CD14-positive monocyte (primary cell): ENCODE data around the gene KCNC3. TPM values are rescaled to one million over a fixed set of nuclear protein-coding genes. Genes with fewer than 3 reads are reported as not detected.
"Not testable (repeated sequence)": the region's sequence is repeated elsewhere in the genome, so short reads cannot be mapped to it uniquely, and the experiment has no call there.

Experiments used
- DNase-seq, 3 donors: peaks; one replicate each; pipeline ENCODE4 v3.0.0-alpha.2; 2011 to 2022
- H2AFZ ChIP-seq: 2 replicates; pipeline ENCODE4 v1.6.0; 2012; ENCODE audit warnings: mild to moderate bottlenecking, low read depth, low read length, inconsistent platforms; ENCODE audit not compliant: insufficient read depth, poor library complexity, severe bottlenecking
- H3K27ac ChIP-seq, 2 donors: 1 replicate in 1 of 2; 2 replicates in 1 of 2; pipeline ENCODE4 v1.5.1; 2012 to 2013; ENCODE audit warnings: low read length in 2 of 2, control low read depth in 1 of 2, inconsistent platforms in 1 of 2, low read depth in 1 of 2, mild to moderate bottlenecking in 1 of 2
- H3K27me3 ChIP-seq, 2 donors: one replicate each; pipeline versions ENCODE4 v1.6.0 to v1.6.1; 2011 to 2013; ENCODE audit warnings: low read length in 2 of 2; ENCODE audit not compliant: control insufficient read depth in 2 of 2, insufficient read depth in 2 of 2
- H3K36me3 ChIP-seq, 2 donors: replicated peaks in 1 of 2; 1 replicate in 1 of 2; 2 replicates in 1 of 2; pipeline versions ENCODE4 v1.5.1 to v1.6.1; 2012 to 2013; ENCODE audit warnings: low read length in 2 of 2, control low read depth in 1 of 2, inconsistent platforms in 1 of 2, mild to moderate bottlenecking in 1 of 2; ENCODE audit not compliant: insufficient read depth in 2 of 2, control insufficient read depth in 1 of 2
- H3K4me1 ChIP-seq, 2 donors: 1 replicate in 1 of 2; 2 replicates in 1 of 2; pipeline versions ENCODE4 v1.5.1 to v1.6.1; 2012 to 2013; ENCODE audit warnings: low read length in 2 of 2, control low read depth in 1 of 2, inconsistent platforms in 1 of 2, mild to moderate bottlenecking in 1 of 2, moderate library complexity in 1 of 2; ENCODE audit not compliant: insufficient read depth in 2 of 2, control insufficient read depth in 1 of 2
- H3K4me2 ChIP-seq: replicated peaks from 2 replicates; pipeline ENCODE3; 2012; ENCODE audit warnings: low read length, moderate library complexity, mild to moderate bottlenecking; ENCODE audit not compliant: poor library complexity, severe bottlenecking; ENCODE audit errors: extremely low read depth
- H3K4me3 ChIP-seq, 3 experiments: fragments of 200-600 bp in 1 of 3; sonication (generic) in 1 of 3; replicated peaks in 1 of 3; 1 replicate in 2 of 3; 2 replicates in 1 of 3; pipeline ENCODE4 v1.5.1; 2011 to 2013; ENCODE audit warnings: low read length in 3 of 3, mild to moderate bottlenecking in 3 of 3, control low read depth in 2 of 3, low read depth in 2 of 3, inconsistent platforms in 1 of 3, moderate library complexity in 1 of 3
- H3K79me2 ChIP-seq: 2 replicates; pipeline ENCODE4 v1.6.0; 2012; ENCODE audit warnings: mild to moderate bottlenecking, control low read depth, inconsistent platforms, low read length, moderate library complexity; ENCODE audit not compliant: insufficient read depth
- H3K9ac ChIP-seq: 2 replicates; pipeline ENCODE4 v1.6.0; 2017; ENCODE audit warnings: low read length, mild to moderate bottlenecking; ENCODE audit not compliant: insufficient read depth, poor library complexity, severe bottlenecking
- H3K9me3 ChIP-seq, 2 donors: replicated peaks in 1 of 2; 1 replicate in 1 of 2; 2 replicates in 1 of 2; pipeline versions ENCODE4 v1.5.1 to v1.6.1; 2012 to 2013; ENCODE audit warnings: low read length in 2 of 2, control low read depth in 1 of 2; ENCODE audit not compliant: control insufficient read depth in 1 of 2, insufficient read depth in 1 of 2
- H4K20me1 ChIP-seq: 2 replicates; pipeline ENCODE4 v1.6.0; 2012; ENCODE audit warnings: mild to moderate bottlenecking, low read length, control low read depth, moderate library complexity; ENCODE audit not compliant: insufficient read depth
- H3K27ac Mint-ChIP-seq, 7 donors: one replicate each; pipeline ENCODE4 v1.8.0; 2020; ENCODE audit warnings: mild to moderate bottlenecking in 7 of 7, mixed read lengths in 7 of 7, moderate library complexity in 6 of 7, inconsistent platforms in 2 of 7
- H3K27me3 Mint-ChIP-seq, 3 donors: one replicate each; pipeline ENCODE4 v1.8.0; 2021 to 2022; ENCODE audit warnings: low read depth in 3 of 3, mild to moderate bottlenecking in 3 of 3, mixed read lengths in 3 of 3, moderate library complexity in 3 of 3, inconsistent platforms in 1 of 3
- H3K36me3 Mint-ChIP-seq, 2 donors: one replicate each; pipeline ENCODE4 v1.8.0; 2020; ENCODE audit warnings: mixed read lengths in 2 of 2, inconsistent platforms in 1 of 2, mild to moderate bottlenecking in 1 of 2
- H3K4me1 Mint-ChIP-seq: one replicate; pipeline ENCODE4 v1.8.0; 2020; ENCODE audit warnings: mild to moderate bottlenecking, mixed read lengths
- H3K4me3 Mint-ChIP-seq, 2 donors: one replicate each; pipeline ENCODE4 v1.8.0; 2020; ENCODE audit warnings: mild to moderate bottlenecking in 2 of 2, mixed read lengths in 2 of 2, moderate library complexity in 1 of 2
- H3K9me3 Mint-ChIP-seq, 7 donors: one replicate each; pipeline ENCODE4 v1.8.0; 2020 to 2022; ENCODE audit warnings: mixed read lengths in 7 of 7, mild to moderate bottlenecking in 6 of 7, moderate library complexity in 6 of 7, inconsistent platforms in 2 of 7
- CTCF ChIP-seq: fragments of 200-600 bp; IDR thresholded peaks from one replicate; pipeline ENCODE4 v1.8.0; 2022; ENCODE audit warnings: antibody characterized with exemption, mild to moderate bottlenecking
- WGBS: methylation state at CpG from one replicate; pipeline ENCODE4 v1.1.5; 2013; ENCODE audit warnings: missing lambda C conversion rate; ENCODE audit not compliant: insufficient coverage; 5-methylcytosine and 5-hydroxymethylcytosine counted together
- intact Hi-C, 2 donors: fragments of 100-400 bp; cut with micrococcal nuclease; formaldehyde crosslinking; loops; one replicate each; pipeline versions ENCODE4 v1.15.0 to v1.15.1; 2023
- polyA plus RNA-seq, 3 donors: library from polyadenylated mRNA; depleted of rRNA in 1 of 3; unstranded in 2 of 3; stranded (reverse) in 1 of 3; fragments of 300-500 nt in 2 of 3; fragments of >200 nt in 1 of 3; fragmentation: Illumina TruSeq in 2 of 3; gene quantifications; 1 replicate in 2 of 3; 2 replicates in 1 of 3; pipeline ENCODE4 v1.2.3, GENCODE V29; 2012 to 2021

Gene KCNC3
- polyA plus RNA-seq, 3 donors: 0.04 to 23.6 TPM; not detected in 1

GRCh38 chr19:50330365-50331078, 1.3 kb upstream of the KCNC3 start:
- Histone ChIP-seq H3K4me2 (peak overlapping the region; percentile 83), H3K36me3 (peaks cover 10 to 12% of the 10 kb centered on the region in 2 donors), H3K4me1 (peaks cover 76 to 88% of the 10 kb centered on the region in 2 donors), H2AFZ (peak overlapping the region; percentile 72), H3K27ac (peak overlapping the region; percentile 59 to 64), H3K27me3 (peaks cover 19 to 23% of the 10 kb centered on the region in 2 donors), H3K9me3 (peaks cover 0 to 14% of the 10 kb centered on the region in 2 donors), H3K9ac (peak overlapping the region; percentile 59), H3K79me2 (peaks cover 8% of the 10 kb centered on the region), H3K4me3 (peak overlapping the region; percentile 47 to 83 (median 64)), H4K20me1 (peaks cover 43% of the 10 kb centered on the region)
- intact Hi-C loops: loop anchor here in 1 of 2 donors (2.0 kb wide), 1 partner anchor 18 kb away; no protein-coding TSS in a partner anchor
- peak; percentile 74 to 81 (median 79) for DNase-seq
- peaks cover 24 to 28% of the 10 kb centered on the region in 2 donors for H3K36me3 Mint-ChIP-seq
- peak overlapping the region; percentile 84 to 96 for H3K4me3 Mint-ChIP-seq
- H3K9me3 Mint-ChIP-seq: peaks cover 2 to 42% (median 26%) of the 10 kb centered on the region in 7 donors
- peak overlapping the region; percentile 91 to 98 (median 95) for H3K27ac Mint-ChIP-seq
- H3K4me1 Mint-ChIP-seq: peaks cover 76% of the 10 kb centered on the region
- WGBS: 3% methylated on average over 36 of the region's 48 CpGs
- H3K27me3 Mint-ChIP-seq: peaks cover 32 to 38% (median 36%) of the 10 kb centered on the region in 3 donors
- TF ChIP-seq CTCF: no peak

GRCh38 chr19:50329926-50330294, 733 bp upstream of the KCNC3 start:
- Histone ChIP-seq H3K4me1 (peaks cover 73 to 89% of the 10 kb centered on the region in 2 donors), H3K4me2 (peak overlapping the region; percentile 83), H3K4me3 (peak overlapping the region in 2 of 3 experiments; percentile 47 to 83), H3K27me3 (peaks cover 19 to 26% of the 10 kb centered on the region in 2 donors), H3K9me3 (peaks cover 0 to 14% of the 10 kb centered on the region in 2 donors), H4K20me1 (peaks cover 43% of the 10 kb centered on the region), H3K27ac (peak overlapping the region; percentile 33 to 70), H2AFZ (peak overlapping the region; percentile 72)
- H3K9ac ChIP-seq, H3K36me3 ChIP-seq, H3K79me2 ChIP-seq, DNase-seq: not testable (repeated sequence)
- peaks cover 18 to 22% of the 10 kb centered on the region in 2 donors for H3K36me3 Mint-ChIP-seq
- 21% methylated on average over 9 of the region's 18 CpGs for WGBS
- H3K4me3 Mint-ChIP-seq: peak overlapping the region; percentile 76 to 90
- peaks cover 2 to 42% (median 26%) of the 10 kb centered on the region in 7 donors for H3K9me3 Mint-ChIP-seq
- peaks cover 70% of the 10 kb centered on the region for H3K4me1 Mint-ChIP-seq
- H3K27me3 Mint-ChIP-seq: peaks cover 35 to 39% (median 36%) of the 10 kb centered on the region in 3 donors
- intact Hi-C loops: loop anchor here (1.0 to 10.0 kb wide), 4 partner anchors 19 to 475 kb away; partner anchors contain the start of gene POLD1 (in 1 of the 2)
- peak overlapping the region; percentile 86 to 96 (median 94) for H3K27ac Mint-ChIP-seq
